ENCODE data around the gene AMY2B. TPM values are rescaled to one million over a fixed set of nuclear protein-coding genes. Genes with fewer than 3 reads are reported as not detected.
"Not testable (repeated sequence)": the region's sequence is repeated elsewhere in the genome, so short reads cannot be mapped to it uniquely, and the experiment has no call there.

Gene AMY2B
- total RNA-seq, 4 donors from 2014 or later, result 16.8 to 19.4 (median 17.9) TPM

GRCh38 chr1:103583887-103584286, 12.5 kb downstream of the AMY2B start:
- WGBS, 2 donors, result 81 to 83% methylated on average over 3 of the region's 3 CpGs
- H3K4me3 ChIP-seq (ENCODE audit: low read depth, poor library complexity, severe bottlenecking), result no peak overlapping the region
- TF ChIP-seq POLR2A (IDR thresholded peaks at IDR 0.05), result no peak
- no peak for TF ChIP-seq CTCF (IDR thresholded peaks at IDR 0.05)
- no peak for DNase-seq (ENCODE audit: low spot score in 2 of 2)
- intact Hi-C loops (cut with DNase I; ENCODE audit: low total_unique reads), result no loop called here

GRCh38 chr1:103584537-103584936, 13.1 kb downstream of the AMY2B start:
- DNase-seq (ENCODE audit: low spot score in 2 of 2), result no peak
- H3K4me3 ChIP-seq (ENCODE audit: low read depth, poor library complexity, severe bottlenecking), result no peak overlapping the region
- WGBS, 2 donors, result 76% methylated on average over 2 of the region's 2 CpGs
- intact Hi-C loops (cut with DNase I; ENCODE audit: low total_unique reads), result no loop called here
- TF ChIP-seq POLR2A (IDR thresholded peaks at IDR 0.05), result no peak
- TF ChIP-seq CTCF (IDR thresholded peaks at IDR 0.05), result no peak

GRCh38 chr1:103602740-103603139, 31.4 kb downstream of the AMY2B start:
- H3K4me3 ChIP-seq (ENCODE audit: low read depth, poor library complexity, severe bottlenecking); DNase-seq (ENCODE audit: low spot score in 2 of 2); intact Hi-C loops (cut with DNase I; ENCODE audit: low total_unique reads): not testable (repeated sequence)
- WGBS, 2 donors, result no CpG with 5 or more reads among the region's 3 CpGs

- no peak overlapping the region for H3K4me3 ChIP-seq (ENCODE audit: low read depth, poor library complexity, severe bottlenecking)
- TF ChIP-seq CTCF (IDR thresholded peaks at IDR 0.05) (no peak), POLR2A (IDR thresholded peaks at IDR 0.05) (no peak)
- intact Hi-C loops (cut with DNase I; ENCODE audit: low total_unique reads), result no loop called here
- 84 to 86% methylated on average over 2 of the region's 2 CpGs for WGBS, 2 donors
- no peak for DNase-seq (ENCODE audit: low spot score in 2 of 2)
Measured at GRCh38 chr1:103616362-103616761, 45.0 kb downstream of the AMY2B start.

- H3K4me3 ChIP-seq (ENCODE audit: low read depth, poor library complexity, severe bottlenecking); DNase-seq (ENCODE audit: low spot score in 2 of 2); intact Hi-C loops (cut with DNase I; ENCODE audit: low total_unique reads): not testable (repeated sequence)
- WGBS, 2 donors, result 88% methylated on average over 3 of the region's 3 CpGs
Measured at GRCh38 chr1:103616994-103617477, 45.6 kb downstream of the AMY2B start, which contains the start of gene AMY2A. TSS of gene AMY2A (plus strand) at chr1:103617427. CDS start at chr1:103617441, 14 bp downstream.

- H3K4me3 ChIP-seq (ENCODE audit: low read depth, poor library complexity, severe bottlenecking); intact Hi-C loops (cut with DNase I; ENCODE audit: low total_unique reads); DNase-seq (ENCODE audit: low spot score in 2 of 2): not testable (repeated sequence)
- WGBS, 2 donors, result 90 to 97% methylated on average over 4 of the region's 4 CpGs
Measured at GRCh38 chr1:103627436-103627835, 56.0 kb downstream of the AMY2B start.

Other genes starting within 250 kb of the AMY2B start
- gene RNPC3, start 45.9 kb upstream of the AMY2B start, total RNA-seq, result 10 to 100 TPM; 17.7 to 33.8 (median 19.7) TPM
- 1 to 10 TPM in 2 of 4 donors, under 1 TPM in 1, not detected in 1; 0.19 to 2.9 (median 1.6) TPM for gene AMY2A, start 45.8 kb downstream of the AMY2B start, total RNA-seq
- gene AMY1A, start 84.2 kb downstream of the AMY2B start, total RNA-seq, result not detected
- gene AMY1B, start 124.6 kb downstream of the AMY2B start, total RNA-seq, result not detected
- gene AMY1C, start 178.3 kb downstream of the AMY2B start, total RNA-seq, result under 1 TPM in 1 of 4 donors, not detected in 3; 0.91 TPM

Measured in lower leg skin (tissue), 4 donors.